GM21723 (cell line): Measurements from ENCODE around the gene TSPAN9.

Source experiments
- ATAC-seq: cut with Tn5 transposase; IDR thresholded peaks from one replicate; pipeline ENCODE4 v1.9.1; 2021; ENCODE audit warnings: mild to moderate bottlenecking, moderate library complexity; ENCODE audit not compliant: unreplicated experiment

Gene TSPAN9

DNA sequence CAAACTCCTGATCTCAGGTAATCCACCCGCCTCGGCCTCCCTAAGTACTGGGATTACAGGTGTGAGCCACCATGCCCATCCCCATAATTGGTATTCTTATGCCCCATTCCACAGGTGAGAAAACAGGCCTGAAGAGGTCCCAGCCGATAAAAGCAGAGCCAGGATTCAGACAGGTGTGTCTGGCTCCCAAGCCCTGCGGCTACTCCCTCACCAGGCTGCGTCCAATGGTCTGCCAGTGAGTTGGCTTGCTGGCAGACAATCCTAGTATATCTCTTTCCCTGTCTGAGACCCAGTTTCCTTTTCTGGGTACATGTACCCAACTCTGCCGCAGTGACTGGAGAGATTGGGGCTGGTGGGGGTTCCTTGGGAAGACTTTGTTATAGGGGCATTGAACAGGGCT is 1.9 kb upstream of the TSPAN9 start:
- ATAC-seq, result no peak

DNA sequence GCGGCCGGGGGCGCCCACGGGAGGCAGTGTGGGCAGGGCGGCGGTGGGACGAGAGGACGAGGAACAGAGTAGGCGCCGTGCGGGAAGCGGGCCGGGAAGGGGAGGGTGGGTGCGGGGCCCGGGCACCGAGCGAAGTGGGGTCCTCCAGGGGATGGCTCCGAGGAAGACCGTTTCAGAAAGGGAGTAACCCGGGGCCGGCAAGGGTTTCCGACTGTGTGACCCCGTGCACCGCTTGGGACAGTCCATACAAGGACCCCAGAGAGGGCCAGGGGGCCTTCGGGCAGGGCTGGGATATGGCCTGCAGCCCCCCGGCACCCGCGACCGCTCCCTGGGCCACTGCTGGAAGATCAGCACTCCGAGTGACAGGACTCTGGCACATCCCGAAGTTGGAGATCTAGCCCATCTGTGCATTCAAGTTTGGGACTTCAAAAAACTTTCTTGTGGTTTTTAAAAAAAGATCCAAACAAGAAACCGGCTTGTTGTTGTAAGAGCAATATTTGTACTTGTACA is 448 bp downstream of the TSPAN9 start:
- ATAC-seq, result no peak

DNA sequence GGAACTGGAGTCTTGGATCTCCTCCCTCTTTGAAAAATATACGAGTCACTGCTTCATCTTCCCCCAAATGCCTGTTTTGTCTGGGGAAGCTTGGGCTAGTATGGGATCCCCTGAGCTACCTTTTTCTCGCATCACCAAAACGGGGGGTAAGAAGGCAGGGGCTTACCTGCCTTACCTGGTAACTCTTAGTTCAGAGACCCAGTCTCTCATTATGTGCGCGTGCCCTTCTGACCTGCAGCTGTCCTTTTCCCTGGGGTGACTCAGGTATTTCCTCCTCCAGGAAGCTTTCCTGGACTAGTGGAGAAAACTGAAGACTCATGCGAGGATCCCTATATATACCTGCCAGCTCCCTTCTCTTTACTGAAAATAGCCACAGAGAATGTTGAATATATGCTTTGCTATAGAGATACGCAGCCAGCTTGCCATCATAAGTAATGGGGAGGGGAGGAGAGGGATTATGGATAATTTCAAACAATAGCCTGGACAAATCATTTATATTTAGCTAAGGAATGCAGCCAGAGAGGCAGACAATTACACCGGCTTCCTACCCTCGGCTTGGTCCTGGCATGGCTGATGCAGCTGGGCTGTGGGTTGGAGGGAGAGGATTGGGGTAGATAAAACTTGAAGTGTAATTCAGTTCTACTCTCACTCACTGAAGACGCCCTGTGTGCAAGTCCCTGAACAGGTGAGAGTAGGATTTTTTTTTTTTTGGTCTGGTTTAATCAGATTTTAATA is 1.1 kb downstream of the TSPAN9 start:
- ATAC-seq, result no peak

DNA sequence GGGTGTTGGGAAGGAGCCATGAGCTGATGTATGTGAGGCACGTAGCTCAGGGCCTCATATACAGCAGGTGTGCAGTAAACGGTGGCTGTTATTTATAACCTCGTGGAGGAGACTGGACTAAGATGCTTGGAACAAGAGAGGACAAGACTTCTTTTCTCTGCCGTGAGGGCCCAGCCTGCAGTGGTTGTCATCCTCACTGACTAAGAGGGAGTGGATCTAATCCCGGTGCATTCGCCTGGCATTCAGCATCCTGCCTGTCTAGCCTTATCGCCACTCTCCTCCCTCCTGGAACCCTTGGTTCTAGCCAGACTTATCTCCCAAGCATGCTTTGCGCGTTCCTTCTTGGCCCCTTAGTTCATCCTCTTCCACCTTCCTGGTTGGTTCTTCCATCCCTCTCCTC is 3.9 kb downstream of the TSPAN9 start:
- ATAC-seq, result no peak

DNA sequence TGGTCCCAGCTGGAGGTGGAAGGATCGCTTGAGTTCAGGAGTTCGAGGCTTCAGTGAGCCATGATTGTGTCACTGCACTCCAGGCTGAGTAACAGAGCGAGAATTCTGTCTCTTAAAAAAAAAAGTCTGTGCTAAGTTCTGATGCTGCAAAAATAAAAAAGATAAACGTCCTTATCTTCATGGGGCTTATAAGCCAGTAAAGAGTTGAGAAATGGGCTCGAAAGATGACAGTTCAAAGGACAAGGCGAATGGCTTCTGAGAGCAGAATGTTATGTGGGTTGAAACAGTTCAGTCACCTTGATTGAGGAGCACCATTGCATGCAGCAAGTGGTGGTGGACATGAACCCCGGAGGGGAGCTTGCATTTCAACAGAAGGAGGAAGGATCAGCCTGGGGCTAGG is 4.7 kb downstream of the TSPAN9 start:
- ATAC-seq, result no peak

DNA sequence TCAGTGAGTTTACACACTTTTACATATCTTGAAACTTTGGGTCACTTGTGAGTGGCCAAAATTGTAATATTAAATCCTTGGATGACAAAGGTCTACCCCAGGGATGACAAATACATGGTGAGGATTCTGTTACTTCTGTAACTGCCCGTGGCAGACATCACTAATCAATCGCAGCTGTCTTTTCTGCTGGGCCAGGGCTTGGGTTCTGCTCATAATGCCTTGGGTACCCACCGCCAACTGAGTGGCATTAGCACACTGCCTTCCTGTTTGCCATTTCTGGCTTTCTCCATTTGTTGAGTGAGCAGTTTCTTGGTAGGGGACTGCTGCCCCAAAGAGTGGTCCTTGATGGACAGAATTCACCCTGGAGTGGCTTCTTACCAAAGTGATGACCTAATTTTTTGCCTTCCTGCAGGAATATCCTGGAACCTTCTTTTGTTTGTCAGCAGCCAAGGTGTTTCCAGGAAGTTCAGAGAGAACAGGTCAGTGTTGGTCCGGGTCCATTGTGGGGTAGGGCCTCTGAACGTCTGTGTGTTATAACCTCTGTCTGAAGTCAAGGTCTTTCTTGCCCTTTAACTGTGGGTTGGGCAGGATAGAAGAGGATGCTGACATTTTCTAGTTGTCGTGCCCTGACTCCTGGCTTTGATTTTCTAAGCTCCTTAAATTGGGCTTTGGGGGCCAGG is 6.2 kb downstream of the TSPAN9 start:
- ATAC-seq, result no peak

DNA sequence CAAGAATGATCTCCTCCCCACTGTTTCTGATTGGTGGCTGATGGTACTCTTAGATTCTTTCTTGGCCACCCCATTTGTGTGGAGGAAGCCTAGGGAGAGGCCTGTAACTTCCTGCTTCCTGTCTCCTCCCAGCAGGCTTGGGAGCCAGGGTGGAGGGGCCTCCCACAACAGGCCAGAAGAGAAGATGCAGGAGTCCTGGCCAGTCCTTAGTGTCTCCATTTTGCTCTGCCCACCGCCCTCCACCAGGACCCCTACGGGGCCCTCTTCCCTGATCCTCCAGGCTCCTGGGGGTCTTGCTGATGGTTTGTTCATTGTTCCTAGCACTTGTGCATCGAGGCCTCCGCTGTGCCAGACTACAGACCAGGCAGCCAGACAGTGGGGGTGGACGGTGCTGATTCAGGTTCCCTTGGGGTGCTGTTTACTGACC is 6.8 kb downstream of the TSPAN9 start:
- no peak for ATAC-seq

DNA sequence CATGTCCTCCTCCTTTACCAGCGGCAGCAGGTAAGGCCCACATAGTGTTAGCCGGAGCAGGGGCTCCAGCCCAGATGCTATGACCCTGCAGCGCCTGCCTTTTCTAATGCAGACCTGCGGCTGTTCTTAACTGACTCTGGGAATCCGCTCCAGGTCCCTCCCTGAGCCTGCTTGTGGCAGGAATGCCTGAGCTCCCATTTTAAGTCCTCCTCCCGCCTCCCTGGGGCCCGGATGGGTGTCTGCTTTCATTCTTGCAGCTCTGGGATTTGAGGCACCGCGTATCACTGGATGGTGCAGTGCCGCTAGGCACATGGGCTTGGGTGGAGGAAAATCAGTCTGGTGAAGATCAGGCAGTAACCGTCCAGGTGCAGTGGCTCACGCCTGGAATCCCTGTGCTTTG is 7.6 kb downstream of the TSPAN9 start:
- no peak for ATAC-seq

DNA sequence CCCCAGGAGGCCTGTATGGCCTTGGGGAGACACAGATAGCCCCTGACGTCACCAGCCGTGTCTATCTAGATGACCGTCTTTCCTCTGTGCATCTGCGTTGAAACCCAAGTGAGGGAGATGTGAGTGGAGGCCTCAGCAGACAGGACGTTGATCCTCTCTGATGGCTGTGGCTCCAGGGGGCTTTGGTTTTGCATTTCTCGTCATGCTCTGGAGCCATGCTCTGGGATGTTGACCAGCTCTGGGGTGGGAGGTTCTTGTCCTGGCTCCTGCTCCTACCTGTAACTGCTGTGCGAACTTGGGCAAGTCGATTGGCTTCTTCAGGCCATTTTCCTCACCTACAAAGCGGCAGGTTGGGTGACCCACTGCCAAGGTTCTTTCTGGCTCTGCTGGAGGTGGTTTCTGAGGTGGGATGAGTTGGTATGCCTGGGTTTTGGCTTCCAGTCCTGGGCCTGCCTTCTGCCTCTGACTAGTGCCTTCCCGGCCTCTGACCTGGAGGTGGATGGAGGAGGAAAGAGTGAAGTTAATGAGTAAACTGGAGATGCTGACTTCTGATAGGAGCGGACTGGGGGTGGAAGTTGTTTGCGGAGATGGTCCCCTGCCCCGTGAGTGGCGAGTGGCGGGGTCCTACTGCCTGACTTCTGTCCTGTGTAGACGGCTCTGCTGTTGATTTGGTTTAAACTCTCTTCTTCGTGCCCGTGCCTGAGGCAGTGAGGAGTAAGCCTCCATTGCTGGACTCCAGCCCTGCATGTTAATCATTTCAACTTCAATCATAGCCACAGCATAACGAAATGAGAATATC is 8.4 kb downstream of the TSPAN9 start:
- ATAC-seq, result no peak

DNA sequence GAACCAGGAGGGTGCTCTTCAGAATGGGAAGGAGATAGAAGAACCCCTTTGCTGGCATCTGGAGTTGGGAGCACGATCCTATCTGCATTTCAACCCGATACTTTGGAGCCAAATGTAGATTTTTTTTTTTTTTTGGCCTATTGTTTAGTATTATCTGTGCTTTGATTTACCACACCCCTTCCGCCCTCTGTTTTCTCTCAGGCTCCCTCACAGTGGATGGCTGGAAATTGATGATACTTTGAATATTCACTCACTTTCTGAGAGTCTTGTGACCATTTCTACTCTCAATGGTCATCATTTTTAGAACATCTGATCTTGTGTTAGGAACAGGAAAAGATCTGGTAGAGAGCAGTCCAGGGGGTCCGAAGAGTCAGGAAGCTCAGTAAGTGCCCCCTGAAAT is 9.0 kb downstream of the TSPAN9 start:
- ATAC-seq, result no peak

DNA sequence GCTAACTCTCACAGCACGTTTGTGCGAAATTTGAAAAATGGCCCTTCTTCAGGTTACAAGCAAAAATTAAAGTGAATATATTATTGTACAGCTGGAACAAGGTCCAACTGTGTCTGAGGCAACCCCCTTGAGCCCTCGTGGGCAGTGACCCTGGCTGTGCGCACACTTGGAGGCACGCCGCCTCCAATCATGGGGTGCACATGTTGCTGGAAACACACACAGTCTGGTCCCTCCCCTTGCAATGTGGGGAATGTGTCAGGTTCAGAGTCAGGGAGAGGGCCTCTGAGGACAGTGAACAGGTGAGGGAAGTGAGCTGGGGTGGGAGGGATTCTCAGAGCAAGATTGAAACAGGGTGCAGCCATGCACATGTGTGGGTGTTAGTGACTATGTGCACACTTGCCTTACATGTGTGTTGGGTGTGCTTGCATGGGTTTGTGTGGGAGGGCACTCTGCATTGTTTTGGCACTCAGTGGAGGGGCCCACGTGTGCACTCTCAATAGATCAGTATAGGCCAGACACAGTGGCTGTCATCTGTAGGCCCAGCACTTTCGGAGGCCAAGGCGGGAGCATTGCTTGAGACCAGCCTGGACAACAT is 9.6 kb downstream of the TSPAN9 start:
- no peak for ATAC-seq

DNA sequence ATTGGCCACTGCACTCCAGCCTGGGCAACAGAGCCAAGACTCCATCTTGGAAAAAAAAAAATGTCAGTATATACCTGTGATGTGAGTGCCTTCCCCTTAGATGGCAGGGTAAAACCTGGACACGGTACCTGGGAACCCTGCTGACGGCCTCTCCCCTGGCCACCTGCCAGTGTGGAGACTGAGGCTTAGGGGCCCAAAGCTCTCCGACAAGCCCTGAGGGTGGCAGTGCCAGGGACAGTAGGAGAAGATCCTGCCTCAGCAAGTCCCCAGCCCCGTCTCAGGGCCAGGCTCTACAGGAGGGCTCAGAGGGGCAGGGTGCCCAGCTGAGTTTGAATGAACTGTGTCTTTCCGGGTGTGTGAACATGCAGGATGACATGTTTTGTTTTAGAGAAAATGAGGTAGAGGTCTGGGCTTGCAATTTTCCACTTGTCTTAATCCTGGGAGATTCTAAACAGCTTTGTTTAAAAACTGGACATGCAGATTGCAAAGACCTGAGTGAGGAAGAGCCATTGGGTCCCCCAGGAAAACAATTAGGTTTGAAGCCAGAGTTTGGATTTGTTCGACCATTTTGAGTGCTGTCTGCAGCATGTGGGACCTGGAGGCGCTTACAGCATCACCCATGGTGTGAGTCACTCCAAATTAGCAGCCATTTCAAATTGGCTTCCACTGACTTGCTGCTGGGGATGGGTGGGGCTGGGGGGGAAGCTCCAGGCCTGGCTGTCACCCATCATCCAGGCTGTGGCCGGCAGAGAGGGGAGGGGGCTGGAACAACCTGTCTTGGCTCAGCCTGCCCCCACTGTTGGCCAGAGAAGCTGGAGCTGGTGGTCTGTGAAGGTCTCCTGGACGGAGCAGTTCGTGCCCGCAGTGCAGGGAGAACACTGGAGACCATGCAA is 10.8 kb downstream of the TSPAN9 start:
- ATAC-seq, result no peak

DNA sequence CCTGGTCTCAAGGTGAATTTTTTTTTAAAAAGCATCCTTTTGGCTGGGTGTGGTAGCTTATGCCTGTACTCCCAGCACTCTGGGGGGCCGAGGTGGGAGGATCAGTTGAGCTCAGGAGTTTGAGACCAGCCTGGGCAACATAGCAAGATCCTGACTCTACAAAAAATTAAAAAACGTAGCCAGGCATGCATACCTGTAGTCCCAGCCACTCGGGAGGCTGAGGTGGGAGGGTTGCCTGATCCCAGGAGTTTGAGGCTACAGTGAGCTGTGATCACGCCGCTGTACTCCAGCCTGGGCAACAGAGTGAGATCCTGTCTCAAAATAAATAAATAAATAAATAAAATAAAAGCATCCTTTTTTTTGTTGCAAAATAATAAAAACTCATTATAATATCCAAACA is 12.4 kb downstream of the TSPAN9 start:
- no peak for ATAC-seq

DNA sequence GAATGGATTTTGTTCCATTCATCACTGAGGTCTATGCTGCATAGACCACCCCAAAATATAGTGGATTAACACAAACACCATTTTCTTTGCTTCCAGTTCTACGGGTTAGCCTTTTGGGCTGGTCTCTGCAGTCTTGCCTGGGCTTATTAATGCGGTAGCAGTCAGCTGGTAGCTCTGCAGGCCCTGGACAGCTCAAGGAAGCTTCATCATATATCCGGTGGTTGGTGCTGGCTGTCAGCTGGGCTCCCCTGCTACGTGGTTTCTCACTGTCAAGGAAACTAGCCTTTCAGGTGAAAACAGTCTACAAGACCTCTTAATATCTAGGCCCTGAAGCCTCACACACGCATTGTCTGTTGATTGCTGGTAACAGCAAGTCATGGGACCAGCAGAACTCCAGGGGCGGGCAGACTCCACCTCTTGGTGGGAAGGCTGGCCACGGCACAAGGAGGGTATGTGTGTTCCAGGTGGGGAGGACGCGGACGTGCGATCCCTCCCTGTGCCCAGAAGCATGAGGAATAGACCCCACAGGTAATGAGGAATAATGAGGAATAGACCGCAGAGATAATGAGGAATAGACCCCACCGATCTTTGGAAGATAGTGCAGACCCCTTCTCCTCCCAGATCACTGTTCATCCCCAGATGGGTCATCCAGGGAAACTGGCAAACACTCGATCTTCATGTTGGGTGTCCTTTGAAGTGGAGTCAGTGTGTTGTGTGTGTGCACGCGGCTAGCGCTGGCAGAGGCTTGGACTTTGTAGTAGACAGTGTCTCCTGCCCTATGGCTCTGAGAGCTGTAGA is 13.3 kb downstream of the TSPAN9 start:
- no peak for ATAC-seq

DNA sequence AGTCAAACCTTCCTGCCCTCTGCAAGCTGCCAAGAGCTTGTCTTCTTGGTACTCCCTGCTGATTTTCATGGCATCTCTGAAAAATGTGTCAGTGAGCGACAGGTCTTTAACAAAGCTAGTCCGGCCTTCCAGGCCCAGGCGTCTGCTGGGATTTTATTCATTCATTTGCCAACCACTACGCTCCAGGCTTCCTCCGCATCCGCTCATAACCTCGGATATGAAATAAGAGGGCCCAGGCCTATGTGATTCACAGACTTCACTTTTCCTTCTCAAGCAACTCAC is 13.8 kb downstream of the TSPAN9 start:
- no peak for ATAC-seq

DNA sequence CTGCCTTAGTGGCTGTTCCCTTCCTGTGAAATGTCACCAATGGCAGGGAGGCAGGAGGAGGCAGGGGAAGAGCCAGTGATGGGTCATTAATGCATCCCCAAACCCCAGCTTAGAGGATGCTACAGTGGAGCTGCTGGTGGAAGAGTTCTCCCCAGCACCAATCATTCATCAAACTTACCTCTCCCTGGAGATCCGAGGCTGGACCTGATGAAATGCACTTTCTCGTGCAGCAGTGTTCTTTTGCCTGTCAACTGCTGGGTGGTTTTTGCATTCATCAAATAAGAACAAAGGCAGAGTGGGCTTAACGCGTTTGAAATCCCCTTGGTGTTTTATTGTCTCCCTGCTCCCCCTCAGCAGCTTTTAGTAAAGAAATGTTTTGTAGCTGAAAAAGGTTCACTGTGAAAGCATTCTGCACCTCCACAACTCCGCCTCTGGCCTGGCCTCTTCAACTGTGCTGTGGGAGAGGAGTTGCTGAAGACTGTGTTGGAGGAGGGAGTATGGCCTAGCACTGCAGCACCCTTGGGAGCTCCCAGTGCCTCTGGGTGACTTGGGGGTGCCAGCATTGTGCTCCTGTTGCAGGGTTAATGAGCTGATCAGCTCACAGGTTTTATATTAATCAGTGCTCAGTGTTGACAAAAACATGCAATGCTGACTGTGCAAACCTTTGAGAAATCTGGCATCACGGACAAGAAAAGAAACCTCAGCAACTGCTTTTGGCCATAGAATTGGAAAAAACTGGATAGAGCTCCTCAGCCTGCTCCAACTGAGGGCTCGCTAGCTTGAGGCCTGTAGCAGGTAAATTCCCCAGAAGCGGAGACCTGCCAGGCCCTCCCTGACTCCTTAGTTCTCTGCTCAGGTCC is 14.4 kb downstream of the TSPAN9 start:
- ATAC-seq, result no peak

DNA sequence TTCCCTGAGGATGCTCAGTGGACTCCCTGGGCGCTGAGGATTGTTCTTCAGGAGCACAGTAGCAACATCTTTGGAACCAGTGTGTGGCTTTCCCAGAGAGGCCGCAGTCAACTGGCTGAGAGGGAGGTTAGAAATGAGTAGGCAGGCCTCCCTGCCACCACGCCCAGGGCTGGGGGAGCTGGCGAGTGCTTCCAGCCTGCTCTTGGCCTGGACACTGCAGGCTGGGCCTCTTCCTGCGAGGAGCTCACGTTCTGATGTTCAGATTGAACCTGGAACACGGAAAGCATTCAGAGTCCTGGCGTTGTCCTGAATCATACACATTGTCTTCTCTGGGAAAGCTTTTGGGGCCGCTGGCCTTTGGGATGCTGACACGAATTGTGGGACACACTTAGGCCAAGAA is 15.6 kb downstream of the TSPAN9 start:
- ATAC-seq, result no peak

DNA sequence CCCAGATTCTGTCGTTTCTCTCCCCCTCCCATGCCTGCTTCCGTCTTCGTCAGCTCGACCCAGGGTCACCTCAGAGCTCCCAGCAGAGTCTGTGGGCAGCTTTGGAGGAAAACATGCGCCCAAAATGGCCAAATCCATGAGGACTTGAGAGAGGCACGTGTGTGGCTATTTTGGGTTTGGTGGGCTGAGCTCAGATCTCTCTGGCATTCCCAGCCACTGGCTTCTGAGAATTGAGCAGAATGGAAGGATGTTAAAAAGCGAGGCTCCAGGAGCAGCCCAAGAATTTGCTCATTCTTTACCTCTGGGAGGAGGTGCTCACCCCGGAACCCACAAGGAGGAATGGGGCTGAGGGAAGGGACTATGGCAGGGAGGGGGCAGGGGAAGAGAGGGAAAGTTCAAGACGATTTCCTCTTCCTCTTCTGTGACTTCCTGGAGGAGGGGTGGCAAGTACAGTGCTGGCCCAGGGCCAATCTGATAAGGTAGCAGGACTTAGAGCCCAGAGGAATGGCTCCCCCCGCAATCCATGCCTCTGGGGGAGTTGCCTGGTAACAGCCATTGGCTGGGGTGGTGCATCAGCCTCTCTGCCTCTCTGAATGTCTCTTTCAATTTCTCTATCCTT is 20.1 kb downstream of the TSPAN9 start:
- no peak for ATAC-seq
